SKM-1 treated with dmso at 0.1 percent for 144 hours (cell line): ENCODE measurements around the gene POMZP3.
"Not testable (repeated sequence)": the region's sequence is repeated elsewhere in the genome, so short reads cannot be mapped to it uniquely, and the experiment has no call there.

Experiments
- DNase-seq: peaks from one replicate; lab custom pipeline; 2025; ENCODE audit not compliant: unreplicated experiment; lab: John Stamatoyannopoulos, UW

Gene POMZP3

GRCh38 chr7:76626989-76627642 lies at the start of gene POMZP3:
TSS of gene POMZP3 (minus strand) at chr7:76627279. CDS start at chr7:76626064, 1,215 bp downstream.
- not testable (repeated sequence) for DNase-seq

- not testable (repeated sequence) for DNase-seq
Observed at GRCh38 chr7:76675783-76676182, 48.7 kb upstream of the POMZP3 start.

GRCh38 chr7:76673346-76673745 lies 46.3 kb upstream of the POMZP3 start:
- DNase-seq: not testable (repeated sequence)

- not testable (repeated sequence) for DNase-seq
Observed at GRCh38 chr7:76659212-76659611, 32.1 kb upstream of the POMZP3 start.

- DNase-seq: not testable (repeated sequence)
Observed at GRCh38 chr7:76656425-76656824, 29.3 kb upstream of the POMZP3 start.

- DNase-seq: not testable (repeated sequence)
Observed at GRCh38 chr7:76642620-76643019, 15.5 kb upstream of the POMZP3 start.

- DNase-seq: not testable (repeated sequence)
Observed at GRCh38 chr7:76637061-76637691, 10.1 kb upstream of the POMZP3 start.

GRCh38 chr7:76626581-76626980 lies 498 bp downstream of the POMZP3 start:
- not testable (repeated sequence) for DNase-seq

- not testable (repeated sequence) for DNase-seq
Observed at GRCh38 chr7:76619439-76620190, 7.5 kb downstream of the POMZP3 start.

- not testable (repeated sequence) for DNase-seq
Observed at GRCh38 chr7:76613783-76614182, 13.3 kb downstream of the POMZP3 start.

- DNase-seq: not testable (repeated sequence)
Observed at GRCh38 chr7:76612232-76612631, 14.8 kb downstream of the POMZP3 start.

GRCh38 chr7:76609864-76610263 lies 17.2 kb downstream of the POMZP3 start:
- DNase-seq: not testable (repeated sequence)

- DNase-seq: not testable (repeated sequence)
Observed at GRCh38 chr7:76608469-76608868, 18.6 kb downstream of the POMZP3 start.

- peak; percentile 75 for DNase-seq
Observed at GRCh38 chr7:76606027-76606426, 21.1 kb downstream of the POMZP3 start.

GRCh38 chr7:76600650-76601049 lies 26.4 kb downstream of the POMZP3 start:
- DNase-seq: not testable (repeated sequence)

GRCh38 chr7:76600116-76600482 lies 27.0 kb downstream of the POMZP3 start:
- not testable (repeated sequence) for DNase-seq

GRCh38 chr7:76598590-76599264 lies 28.4 kb downstream of the POMZP3 start:
- not testable (repeated sequence) for DNase-seq

- not testable (repeated sequence) for DNase-seq
Observed at GRCh38 chr7:76597288-76597687, 29.8 kb downstream of the POMZP3 start.

GRCh38 chr7:76592694-76593093 lies 34.4 kb downstream of the POMZP3 start:
- peak; percentile 12 for DNase-seq

GRCh38 chr7:76591602-76592304 lies 35.3 kb downstream of the POMZP3 start:
- not testable (repeated sequence) for DNase-seq

GRCh38 chr7:76591033-76591432 lies 36.0 kb downstream of the POMZP3 start:
- DNase-seq: not testable (repeated sequence)
